IMR-90 (cell line): ENCODE data around the gene MSH4. TPM values are rescaled to one million over a fixed set of nuclear protein-coding genes. Genes with fewer than 3 reads are reported as not detected.

Source experiments
- ATAC-seq: fragments of 200-7000 bp; cut with Tn5 transposase; 2 replicates; pipeline ENCODE4 v1.9.1; 2020; ENCODE audit warnings: low read depth, mild to moderate bottlenecking, moderate library complexity
- BruUV-seq: library from RNA; stranded (reverse); fragments of 400-500 nt; replicated peaks from 2 replicates; lab custom pipeline; 2021; lab: Mats Ljungman, UMichigan
- CTCF ChIA-PET: fragments of 300-600 bp; formaldehyde crosslinking; extraction: SDS; loops from one replicate; lab custom pipeline; 2021; ENCODE audit warnings: antibody characterized with exemption; lab: Yijun Ruan, JAX
- POLR2A ChIA-PET: fragments of 300-600 bp; sonication (Branson Sonifier 250); formaldehyde crosslinking; loops from one replicate; lab custom pipeline; 2022; ENCODE audit warnings: antibody characterized with exemption; ENCODE audit not compliant: unreplicated experiment; lab: Charles Lee
- DNase-seq: peaks from one replicate; pipeline ENCODE4 v3.0.0; 2013
- H2AFZ ChIP-seq: replicated peaks from 2 replicates; pipeline ENCODE3; 2013; ENCODE audit warnings: low read length, mild to moderate bottlenecking; ENCODE audit not compliant: poor library complexity
- H2AK5ac ChIP-seq: 2 replicates; pipeline ENCODE4 v1.6.1; 2013; ENCODE audit warnings: low read depth, low read length, inconsistent platforms
- H2AK9ac ChIP-seq: replicated peaks from 2 replicates; pipeline ENCODE3; 2013; ENCODE audit warnings: mild to moderate bottlenecking, low read depth, low read length, moderate library complexity; ENCODE audit not compliant: poor library complexity
- H2BK120ac ChIP-seq: 2 replicates; pipeline ENCODE4 v1.6.1; 2013; ENCODE audit warnings: low read depth, low read length, inconsistent platforms
- H2BK15ac ChIP-seq: 3 replicates; pipeline ENCODE4 v1.6.1; 2013; ENCODE audit warnings: low read depth, low read length, inconsistent platforms
- H2BK20ac ChIP-seq: 2 replicates; pipeline ENCODE4 v1.6.1; 2013; ENCODE audit warnings: low read depth, mild to moderate bottlenecking, inconsistent platforms, low read length, moderate library complexity
- H2BK5ac ChIP-seq: 2 replicates; pipeline ENCODE4 v1.6.1; 2013; ENCODE audit warnings: mild to moderate bottlenecking, low read depth, low read length, inconsistent platforms; ENCODE audit not compliant: poor library complexity, severe bottlenecking
- H3K14ac ChIP-seq: replicated peaks from 2 replicates; pipeline ENCODE4 v1.6.1; 2013; ENCODE audit warnings: low read depth, low read length, inconsistent platforms
- H3K18ac ChIP-seq: 2 replicates; pipeline ENCODE4 v1.6.1; 2013; ENCODE audit warnings: low read depth, low read length, control low read depth
- H3K23ac ChIP-seq: 2 replicates; pipeline ENCODE4 v1.6.1; 2013; ENCODE audit warnings: low read depth, low read length, inconsistent platforms
- H3K27ac ChIP-seq: 2 replicates; pipeline ENCODE4 v1.5.1; 2013; ENCODE audit warnings: mild to moderate bottlenecking, control low read depth, low read length; ENCODE audit not compliant: insufficient read depth
- H3K27me3 ChIP-seq: 2 replicates; pipeline ENCODE4 v1.6.1; 2013; ENCODE audit warnings: low read length; ENCODE audit not compliant: control insufficient read depth, insufficient read depth
- H3K36me3 ChIP-seq: 2 replicates; pipeline ENCODE4 v1.6.1; 2013; ENCODE audit warnings: low read length, mixed read lengths; ENCODE audit not compliant: control insufficient read depth, insufficient read depth
- H3K4ac ChIP-seq: 2 replicates; pipeline ENCODE4 v1.6.1; 2013; ENCODE audit warnings: low read depth, low read length, inconsistent platforms
- H3K4me1 ChIP-seq: 2 replicates; pipeline ENCODE4 v1.6.1; 2013; ENCODE audit warnings: low read length, mixed read lengths; ENCODE audit not compliant: control insufficient read depth, insufficient read depth
- H3K4me2 ChIP-seq: 2 replicates; pipeline ENCODE4 v1.6.1; 2013; ENCODE audit warnings: low read depth, mild to moderate bottlenecking, control low read depth, low read length, moderate library complexity
- H3K4me3 ChIP-seq: 2 replicates; pipeline ENCODE4 v1.5.1; 2013; ENCODE audit warnings: low read depth, mild to moderate bottlenecking, control low read depth, low read length, moderate library complexity; ENCODE audit not compliant: insufficient read depth
- H3K56ac ChIP-seq: 2 replicates; pipeline ENCODE4 v1.6.1; 2013; ENCODE audit warnings: low read length, inconsistent platforms; ENCODE audit not compliant: insufficient read depth; ENCODE audit errors: extremely low read depth
- H3K79me1 ChIP-seq, 2 experiments: 2 replicates each; pipeline ENCODE4 v1.6.1; 2013; ENCODE audit warnings: low read length in 2 of 2, inconsistent platforms in 1 of 2, low read depth in 1 of 2
- H3K9ac ChIP-seq: 2 replicates; pipeline ENCODE4 v1.6.1; 2013; ENCODE audit warnings: low read depth, low read length, control low read depth
- H3K9me1 ChIP-seq: 2 replicates; pipeline ENCODE4 v1.6.1; 2013; ENCODE audit warnings: low read length, inconsistent platforms; ENCODE audit not compliant: insufficient read depth
- H3K9me3 ChIP-seq: 2 replicates; pipeline ENCODE4 v1.6.1; 2013; ENCODE audit warnings: low read length; ENCODE audit not compliant: control insufficient read depth, insufficient read depth
- H4K20me1 ChIP-seq: 2 replicates; pipeline ENCODE4 v1.6.1; 2013; ENCODE audit warnings: low read length, inconsistent platforms; ENCODE audit not compliant: insufficient read depth
- H4K5ac ChIP-seq: 2 replicates; pipeline ENCODE4 v1.6.1; 2013; ENCODE audit warnings: mild to moderate bottlenecking, low read depth, low read length, control low read depth
- H4K8ac ChIP-seq, 2 experiments: 2 replicates each; pipeline ENCODE4 v1.6.1; 2013; ENCODE audit warnings: low read depth in 2 of 2, low read length in 2 of 2, control low read depth in 1 of 2, inconsistent platforms in 1 of 2
- H4K91ac ChIP-seq: 2 replicates; pipeline ENCODE4 v1.6.1; 2013; ENCODE audit warnings: low read depth, low read length, inconsistent platforms; ENCODE audit not compliant: insufficient read depth
- CHD1 ChIP-seq: IDR thresholded peaks from 2 replicates; pipeline ENCODE4 v1.6.1; 2012; ENCODE audit warnings: low read depth, low read length, improper control_type of control experiment
- POLR2A ChIP-seq: IDR thresholded peaks from 2 replicates; pipeline ENCODE4 v1.6.1; 2012; ENCODE audit warnings: mild to moderate bottlenecking, low read depth, low read length
- WGBS, 2 experiments: methylation state at CpG; one replicate each; pipeline versions ENCODE4 v1.1.5 to v1.1.7; 2013; ENCODE audit warnings: missing lambda C conversion rate in 2 of 2; ENCODE audit not compliant: insufficient read length in 1 of 2; ENCODE audit errors: extremely low coverage in 2 of 2; 5-methylcytosine and 5-hydroxymethylcytosine counted together
- dilution Hi-C: fragments of 300-500 bp; cut with HindIII; formaldehyde crosslinking; loops from one replicate; pipeline ENCODE4 v1.14.3; 2018; ENCODE audit warnings: low sequenced_read_pairs; ENCODE audit not compliant: unreplicated experiment
- in situ Hi-C: fragments of 300-500 bp; cut with MboI; formaldehyde crosslinking; loops from 3 replicates; pipeline ENCODE4 v1.14.3; 2019; ENCODE audit warnings: low sequenced_read_pairs, inconsistent platforms, mixed read lengths
- intact Hi-C: fragments of 100-400 bp; cut with micrococcal nuclease; formaldehyde crosslinking; loops from 2 replicates; pipeline ENCODE4 v1.10.0; 2022
- polyA plus RNA-seq, 3 experiments: library from polyadenylated mRNA; depleted of rRNA; stranded (reverse); fragments of >200 nt; gene quantifications; 2 replicates each; pipeline ENCODE4 v1.2.3, GENCODE V29; 2012; ENCODE audit warnings: low replicate concordance in 1 of 3
- total RNA-seq: library from RNA; depleted of rRNA; stranded (reverse); fragments of >200 nt; gene quantifications from 2 replicates; pipeline ENCODE4 v1.2.3, GENCODE V29; 2012

The MSH4 gene
- total and polyA plus RNA-seq, 2 of the 4 experiments (the other 2 are of a cell fraction): under 0.01 to 0.02 TPM

DNA sequence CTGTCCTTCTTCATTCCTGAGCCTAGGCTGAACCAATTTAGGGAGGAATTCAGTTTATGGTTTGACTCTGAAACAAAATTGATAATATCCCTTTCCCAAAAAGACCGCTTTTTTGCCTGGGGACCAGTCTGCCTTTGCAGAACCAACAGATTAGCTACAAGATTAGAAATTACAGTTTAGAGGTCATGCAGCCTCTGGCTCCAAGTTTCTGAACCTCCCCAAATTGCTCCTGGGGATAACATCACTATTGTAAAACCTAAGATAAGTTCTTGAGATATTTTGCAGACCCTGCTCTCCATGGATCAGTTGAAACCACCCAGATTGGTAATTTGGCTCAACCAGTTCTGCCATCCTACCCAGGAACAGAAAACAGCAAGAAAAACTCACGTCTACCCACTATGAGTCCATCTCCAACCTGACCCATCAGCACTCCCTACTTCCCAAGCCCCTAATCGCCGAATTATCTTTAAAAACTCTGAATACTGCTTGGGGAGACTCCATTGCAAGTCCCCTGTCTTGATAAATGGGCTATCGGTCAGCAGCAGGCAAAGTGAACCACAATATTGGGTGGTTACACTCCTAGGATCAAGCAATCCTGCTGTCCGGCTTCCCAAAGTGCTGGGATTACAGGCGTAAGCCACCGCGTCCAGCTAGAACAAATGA, 11.2 kb upstream of the MSH4 start:
- Histone ChIP-seq H4K5ac (peak overlapping the region; percentile 91), H3K27ac (peak overlapping the region; percentile 71), H3K9me1 (0 out of 2 replicates have a peak, but pooled peaks cover under 1% of the 10 kb centered on the region), H2BK15ac (no peak overlapping the region), H3K4me1 (no peaks in the 10 kb centered on the region; the same call in 1 of the 2 replicates), H3K23ac (peak overlapping the region; percentile 19), H2BK5ac (peak overlapping the region; percentile 57), H3K9ac (peak overlapping the region; percentile 85), H4K91ac (peak overlapping the region; percentile 73), H3K4me2 (peak overlapping the region; percentile 70), H2AK9ac (peak overlapping the region; percentile 93), H4K8ac (peak overlapping the region; percentile 73 to 96), H3K36me3 (peaks cover 6% of the 10 kb centered on the region), H3K14ac (peak overlapping the region; percentile 42), H3K4me3 (peak overlapping the region; percentile 57), H3K27me3 (no peaks in the 10 kb centered on the region), H4K20me1 (peaks cover 34% of the 10 kb centered on the region), H2AFZ (peak overlapping the region; percentile 84), H3K79me1 (peaks cover under 1 to 10% of the 10 kb centered on the region in 2 experiments; a peak in 1 of 4 replicates), H3K56ac (peak overlapping the region; percentile 77), H3K9me3 (no peaks in the 10 kb centered on the region), H3K18ac (peak overlapping the region; percentile 37), H2BK120ac (peak overlapping the region; percentile 29; the same call in 1 of the 2 replicates), H2BK20ac (no peak overlapping the region), H2AK5ac (0 out of 2 replicates have a peak overlapping the region, but pooled peaks have one; percentile 6), H3K4ac (peak overlapping the region; percentile 76)
- peak; percentile 45 for ATAC-seq
- no TSS peak for BruUV-seq
- no peak for TF ChIP-seq POLR2A
- TF ChIP-seq CHD1: no peak
- POLR2A ChIA-PET: interaction anchor here (0.6 kb wide), 2 partner anchors 20 to 34 kb away, joined by 3 to 6 read pairs; no protein-coding TSS in a partner anchor
- DNase-seq: no peak
- CTCF ChIA-PET: no interaction called here
- intact Hi-C loops: no loop called here
- WGBS, 2 experiments: 20% methylated on average over 1 of the region's 9 CpGs; no CpG with 5 or more reads in 1 of the 2 experiments
- in situ Hi-C loops: loop anchor here (10.0 kb wide), 1 partner anchor 61 kb away; the partner anchor contains the start of gene ACADM
- dilution Hi-C loops: no loop called here
